ENCODE data around the gene CD300A.

GRCh38 chr17:74474043-74474792, 7.8 kb downstream of the CD300A start:
- TF ChIP-seq CTCF (IDR thresholded peaks at IDR 0.05): no peak
- no peak for TF ChIP-seq POLR2A (IDR thresholded peaks at IDR 0.05)

Measured in adrenal gland (tissue), 5 donors.